Activated naive CD4-positive, alpha-beta T cell treated with anti-CD3 and anti-CD28 coated beads, Interleukin-2, amount 10 ng/mL, durations not matched to agents 5 hours and 36 hours (primary cell): ENCODE results near the gene KLHL5. TPM values are rescaled to one million over a fixed set of nuclear protein-coding genes. Genes with fewer than 3 reads are reported as not detected.

Source experiments
- total RNA-seq, 2 experiments: library from RNA; stranded (reverse); gene quantifications; one replicate each; pipeline ENCODE4 v1.2.3, GENCODE V29; 2021

KLHL5 gene
- total RNA-seq, result 10 to 100 TPM; 37.0 to 37.4 TPM

DNA sequence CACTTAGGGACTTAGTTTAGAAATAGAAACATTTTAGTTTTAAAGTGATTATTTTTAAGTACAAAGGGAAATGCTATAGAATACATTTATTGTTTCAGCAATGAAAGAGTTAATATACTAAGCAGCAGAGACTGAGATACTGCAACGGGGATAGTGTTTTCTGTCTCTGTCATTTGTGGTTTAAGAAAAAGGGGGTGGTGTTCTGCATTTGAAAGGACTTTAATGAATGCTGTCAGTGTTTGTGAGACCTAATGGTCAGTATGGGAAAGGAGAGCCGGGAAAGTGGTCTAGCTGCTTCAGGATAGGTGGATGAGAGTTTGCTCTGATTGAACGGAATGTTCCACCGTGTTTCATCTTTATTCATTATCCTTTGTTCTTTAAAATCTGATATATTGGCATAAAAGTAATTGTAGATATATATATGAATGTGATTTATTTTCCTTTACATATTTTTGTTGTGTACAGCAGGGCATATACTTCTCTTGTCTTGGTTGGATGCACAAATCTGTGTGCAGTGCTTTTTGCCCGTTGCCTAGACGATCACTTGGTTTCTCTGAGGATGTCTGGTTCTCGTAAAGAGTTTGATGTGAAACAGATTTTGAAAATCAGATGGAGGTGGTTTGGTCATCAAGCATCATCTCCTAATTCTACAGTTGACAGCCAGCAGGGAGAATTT lies at the start of gene KLHL5:
KLHL5 (plus strand) TSS at position 139 of the 676 bp plus-strand sequence; CDS start at position 560, 421 bp downstream.

GRCh38 chr4:39032218-39033085 lies 29.6 kb upstream of the KLHL5 start, which contains the start of gene TMEM156:
Gene TMEM156 (minus strand): TSS chr4:39032409. CDS start chr4:39032313, 96 bp downstream.

Other genes starting within 250 kb of the KLHL5 start
- gene TLR6, start 205.4 kb upstream of the KLHL5 start, total RNA-seq, result 1 to 10 TPM; 6.4 to 6.6 TPM
- 1 to 10 TPM; 1.6 TPM for gene FAM114A1, start 194.4 kb upstream of the KLHL5 start, total RNA-seq
- gene TMEM156, start 29.8 kb upstream of the KLHL5 start, total RNA-seq, result 10 to 100 TPM; 27.0 to 27.9 TPM
- 10 to 100 TPM; 15.0 to 18.5 TPM for gene WDR19, start 120.3 kb downstream of the KLHL5 start, total RNA-seq